B cell (primary cell): Measurements from ENCODE around the gene HMOX2. TPM values are rescaled to one million over a fixed set of nuclear protein-coding genes. Genes with fewer than 3 reads are reported as not detected.

Source experiments
- ATAC-seq: fragments of 200-7000 bp; cut with Tn5 transposase; one replicate; pipeline ENCODE4 v1.10.0; 2021; ENCODE audit warnings: low read depth, mild to moderate bottlenecking, moderate number of reproducible peaks, moderate library complexity
- CTCF ChIA-PET: fragments of 350-600 bp; sonication (Branson Sonifier 250); formaldehyde crosslinking; loops from one replicate; lab custom pipeline; 2021; ENCODE audit warnings: antibody characterized with exemption, inconsistent platforms; lab: Charles Lee
- POLR2A ChIA-PET: fragments of 350-600 bp; sonication (Branson Sonifier 250); formaldehyde crosslinking; loops from one replicate; lab custom pipeline; 2021; ENCODE audit warnings: antibody characterized with exemption; lab: Charles Lee
- DNase-seq: peaks from one replicate; pipeline ENCODE4 v3.0.0; 2013
- H2AFZ ChIP-seq: 2 replicates; pipeline ENCODE4 v1.6.1; 2012; ENCODE audit warnings: mild to moderate bottlenecking, low read depth, low read length; ENCODE audit not compliant: insufficient read depth, poor library complexity, severe bottlenecking
- H3K27ac ChIP-seq, 2 donors: 1 replicate in 1 of 2; 2 replicates in 1 of 2; pipeline ENCODE4 v1.5.1; 2012 to 2013; ENCODE audit warnings: low read length in 2 of 2, mild to moderate bottlenecking in 2 of 2, moderate library complexity in 1 of 2
- H3K27me3 ChIP-seq, 4 experiments: fragments of 200-600 bp in 1 of 4; sonication (generic) in 1 of 4; replicated peaks in 1 of 4; 1 replicate in 2 of 4; 2 replicates in 2 of 4; pipeline versions ENCODE4 v1.6.1 to v1.7.0; 2013 to 2016; ENCODE audit warnings: low read length in 3 of 4, mild to moderate bottlenecking in 2 of 4, mixed read lengths in 1 of 4, moderate library complexity in 1 of 4; ENCODE audit not compliant: insufficient read depth in 4 of 4, control insufficient read depth in 3 of 4; ENCODE audit errors: control extremely low read depth in 1 of 4
- H3K36me3 ChIP-seq, 2 experiments: replicated peaks in 1 of 2; 1 replicate in 1 of 2; 2 replicates in 1 of 2; pipeline versions ENCODE4 v1.6.1 to v1.7.1; 2013; ENCODE audit warnings: low read length in 1 of 2; ENCODE audit not compliant: insufficient read depth in 2 of 2, control insufficient read depth in 1 of 2; ENCODE audit errors: control extremely low read depth in 1 of 2, extremely low read depth in 1 of 2
- H3K4me1 ChIP-seq, 2 donors: fragments of 200-600 bp in 1 of 2; sonication (generic) in 1 of 2; 1 replicate in 1 of 2; 2 replicates in 1 of 2; pipeline versions ENCODE4 v1.5.1 to v1.6.1; 2013 to 2017; ENCODE audit warnings: low read length in 2 of 2; ENCODE audit not compliant: control insufficient read depth in 2 of 2, insufficient read depth in 2 of 2
- H3K4me2 ChIP-seq: replicated peaks from 2 replicates; pipeline ENCODE3; 2012; ENCODE audit warnings: mild to moderate bottlenecking, low read depth, low read length; ENCODE audit not compliant: poor library complexity, severe bottlenecking
- H3K4me3 ChIP-seq, 5 experiments: fragments of 200-600 bp in 1 of 5; sonication (generic) in 1 of 5; 1 replicate in 3 of 5; 2 replicates in 2 of 5; pipeline versions ENCODE4 v1.5.1 to v1.7.0; 2011 to 2016; ENCODE audit warnings: low read length in 4 of 5, mild to moderate bottlenecking in 4 of 5, low read depth in 2 of 5, control low read depth in 1 of 5, moderate library complexity in 1 of 5; ENCODE audit not compliant: insufficient read depth in 1 of 5; ENCODE audit errors: control extremely low read depth in 1 of 5, extremely low read depth in 1 of 5
- H3K79me2 ChIP-seq: fragments of 200-600 bp; sonication (generic); one replicate; pipeline ENCODE4 v1.6.0; 2016; ENCODE audit warnings: low read length; ENCODE audit not compliant: control insufficient read depth, insufficient read depth
- H3K9ac ChIP-seq: fragments of 200-600 bp; sonication (generic); 2 replicates; pipeline ENCODE4 v1.6.1; 2017; ENCODE audit warnings: mild to moderate bottlenecking, low read length, moderate library complexity
- H3K9me3 ChIP-seq, 3 donors: one replicate each; pipeline versions ENCODE4 v1.6.1 to v1.7.1; 2013; ENCODE audit warnings: low read length in 2 of 3; ENCODE audit not compliant: control insufficient read depth in 2 of 3, insufficient read depth in 1 of 3; ENCODE audit errors: control extremely low read depth in 1 of 3
- H4K20me1 ChIP-seq: 2 replicates; pipeline ENCODE4 v1.6.0; 2012; ENCODE audit warnings: mild to moderate bottlenecking, low read length; ENCODE audit not compliant: insufficient read depth, control insufficient read depth, poor library complexity, severe bottlenecking
- H3K27ac Mint-ChIP-seq: one replicate; pipeline ENCODE4 v1.8.0; 2021; ENCODE audit warnings: mixed read lengths
- H3K27me3 Mint-ChIP-seq: one replicate; pipeline ENCODE4 v1.8.0; 2021; ENCODE audit warnings: mixed read lengths
- H3K4me1 Mint-ChIP-seq: one replicate; pipeline ENCODE4 v1.8.0; 2021; ENCODE audit warnings: mixed read lengths
- H3K4me3 Mint-ChIP-seq: one replicate; pipeline ENCODE4 v1.8.0; 2021; ENCODE audit warnings: mixed read lengths
- H3K9me3 Mint-ChIP-seq: one replicate; pipeline ENCODE4 v1.8.0; 2022; ENCODE audit warnings: mixed read lengths; ENCODE audit not compliant: insufficient read depth
- EZH2 ChIP-seq: IDR thresholded peaks from 2 replicates; pipeline ENCODE4 v1.6.1; 2012; ENCODE audit warnings: borderline replicate concordance, low read depth, mild to moderate bottlenecking, moderate library complexity, low read length; ENCODE audit not compliant: insufficient read depth, poor library complexity, severe bottlenecking
- WGBS: methylation state at CpG from one replicate; pipeline ENCODE4 v1.1.5; 2013; ENCODE audit warnings: missing lambda C conversion rate; ENCODE audit not compliant: insufficient coverage; 5-methylcytosine and 5-hydroxymethylcytosine counted together
- intact Hi-C: fragments of 100-400 bp; cut with micrococcal nuclease; formaldehyde crosslinking; loops from one replicate; pipeline ENCODE4 v1.10.0; 2022
- polyA plus RNA-seq: library from polyadenylated mRNA; depleted of rRNA; stranded (reverse); fragments of >200 nt; gene quantifications from 2 replicates; pipeline ENCODE4 v1.2.3, GENCODE V29; 2012
- total RNA-seq, 2 donors: library from RNA; stranded (reverse); fragments of 120-200 nt in 1 of 2; gene quantifications; 1 replicate in 1 of 2; 2 replicates in 1 of 2; pipeline versions ENCODE4 v1.2.3 to v1.2.4, GENCODE V29; 2013 to 2022
- TF ChIP-seq, protein P1 (sequence below): fragments of 200-600 bp; IDR thresholded peaks from one replicate; pipeline ENCODE4 v1.8.0; 2022; ENCODE audit warnings: antibody characterized with exemption, mild to moderate bottlenecking

The HMOX2 gene
- total and polyA plus RNA-seq, 2 donors (not counting 1 experiment from before 2014, with no cell fraction given): 36.5 to 39.0 TPM

DNA sequence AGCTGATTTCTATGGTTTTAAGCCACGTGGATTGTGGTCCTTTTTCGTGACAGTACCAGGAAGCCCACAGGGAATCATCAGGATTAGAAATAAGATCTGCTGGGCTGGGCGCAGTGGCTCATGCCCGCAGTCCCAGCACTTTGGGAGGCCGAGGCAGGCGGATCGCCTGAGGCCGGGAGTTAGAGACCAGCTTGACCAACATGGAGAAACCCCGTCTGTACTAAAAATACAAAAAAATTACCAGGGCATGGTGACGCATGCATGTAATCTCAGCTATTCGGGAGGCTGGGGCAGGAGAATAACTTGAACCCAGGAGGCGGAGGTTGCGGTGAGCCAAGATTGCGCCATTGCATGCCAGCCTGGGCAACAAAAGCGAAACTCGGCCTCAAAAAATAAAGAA, 8.3 kb upstream of the HMOX2 start:
- no peak overlapping the region for H3K4me3 Mint-ChIP-seq
- H3K9ac ChIP-seq: no peak overlapping the region
- WGBS: 97% methylated on average over 14 of the region's 16 CpGs
- DNase-seq (no peak), ATAC-seq (no peak)
- no peak overlapping the region for H3K4me3 ChIP-seq
- H3K9me3 ChIP-seq: no peaks in the 10 kb centered on the region
- no peaks in the 10 kb centered on the region for H3K79me2 ChIP-seq
- H3K9me3 Mint-ChIP-seq: no peaks in the 10 kb centered on the region
- no peaks in the 10 kb centered on the region for H3K4me1 ChIP-seq
- peaks cover 0 to 20% of the 10 kb centered on the region in 2 experiments for H3K36me3 ChIP-seq
- peaks cover 3% of the 10 kb centered on the region for H3K4me1 Mint-ChIP-seq
- no peaks in the 10 kb centered on the region for H3K27me3 ChIP-seq
- H3K27ac ChIP-seq: no peak overlapping the region
- TF ChIP-seq EZH2: no peak
- TF ChIP-seq, protein P1, sequence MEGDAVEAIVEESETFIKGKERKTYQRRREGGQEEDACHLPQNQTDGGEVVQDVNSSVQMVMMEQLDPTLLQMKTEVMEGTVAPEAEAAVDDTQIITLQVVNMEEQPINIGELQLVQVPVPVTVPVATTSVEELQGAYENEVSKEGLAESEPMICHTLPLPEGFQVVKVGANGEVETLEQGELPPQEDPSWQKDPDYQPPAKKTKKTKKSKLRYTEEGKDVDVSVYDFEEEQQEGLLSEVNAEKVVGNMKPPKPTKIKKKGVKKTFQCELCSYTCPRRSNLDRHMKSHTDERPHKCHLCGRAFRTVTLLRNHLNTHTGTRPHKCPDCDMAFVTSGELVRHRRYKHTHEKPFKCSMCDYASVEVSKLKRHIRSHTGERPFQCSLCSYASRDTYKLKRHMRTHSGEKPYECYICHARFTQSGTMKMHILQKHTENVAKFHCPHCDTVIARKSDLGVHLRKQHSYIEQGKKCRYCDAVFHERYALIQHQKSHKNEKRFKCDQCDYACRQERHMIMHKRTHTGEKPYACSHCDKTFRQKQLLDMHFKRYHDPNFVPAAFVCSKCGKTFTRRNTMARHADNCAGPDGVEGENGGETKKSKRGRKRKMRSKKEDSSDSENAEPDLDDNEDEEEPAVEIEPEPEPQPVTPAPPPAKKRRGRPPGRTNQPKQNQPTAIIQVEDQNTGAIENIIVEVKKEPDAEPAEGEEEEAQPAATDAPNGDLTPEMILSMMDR: no peak
- H3K4me2 ChIP-seq: no peak overlapping the region
- H3K27ac Mint-ChIP-seq: no peak overlapping the region
- H3K27me3 Mint-ChIP-seq: no peaks in the 10 kb centered on the region
- no peak overlapping the region for H2AFZ ChIP-seq
- intact Hi-C loops: no loop called here
- POLR2A ChIA-PET: interaction anchor here (0.6 to 0.7 kb wide), 2 partner anchors 63 to 182 kb away, joined by 5 to 6 read pairs; no protein-coding TSS in a partner anchor
- no peaks in the 10 kb centered on the region for H4K20me1 ChIP-seq
- CTCF ChIA-PET: interaction anchor here (0.9 kb wide), 1 partner anchor 38 kb away, joined by 3 read pairs; no protein-coding TSS in a partner anchor

DNA sequence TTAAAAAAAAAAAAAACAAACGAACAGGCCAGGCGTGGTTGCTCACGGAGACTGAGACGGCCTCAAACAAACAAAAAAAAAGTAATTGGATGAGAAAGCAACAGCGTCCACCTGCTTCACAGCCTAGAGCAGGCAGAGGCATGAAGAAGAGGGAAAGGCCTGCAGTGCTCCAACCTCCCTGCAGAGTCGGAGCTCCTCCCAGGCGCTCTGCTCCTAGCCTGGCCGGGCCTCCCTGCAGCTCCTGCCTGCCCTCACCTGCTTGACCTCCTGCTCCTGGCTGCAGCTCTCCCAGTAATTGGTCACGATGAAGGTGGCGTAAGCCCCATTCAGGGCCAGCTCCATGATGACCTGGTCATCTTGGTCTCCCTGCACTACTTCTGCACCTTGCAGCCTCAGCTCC, 7.2 kb upstream of the HMOX2 start:
- ChIA-PET POLR2A (interaction anchor here (0.7 kb wide), 1 partner anchor 84 kb away, joined by 3 read pairs; no protein-coding TSS in a partner anchor), CTCF (interaction anchor here (0.5 kb wide), 1 partner anchor 11 kb away, joined by 3 read pairs; no protein-coding TSS in a partner anchor)
- no peak overlapping the region for H3K27ac Mint-ChIP-seq

More for the DNA sequence above, 7.2 kb upstream of the HMOX2 start:
- Histone ChIP-seq H3K36me3 (peaks cover 0 to 10% of the 10 kb centered on the region in 2 experiments), H3K4me3 (no peak overlapping the region), H3K4me1 (peaks cover 0 to 2% of the 10 kb centered on the region in 2 donors), H3K79me2 (no peaks in the 10 kb centered on the region), H2AFZ (no peak overlapping the region), H3K9ac (no peak overlapping the region), H3K9me3 (peaks cover 0 to 3% (median 0%) of the 10 kb centered on the region in 3 donors), H3K27ac (no peak overlapping the region), H3K4me2 (no peak overlapping the region), H4K20me1 (no peaks in the 10 kb centered on the region), H3K27me3 (no peaks in the 10 kb centered on the region)
- DNase-seq (no peak), ATAC-seq (no peak)
- no peak overlapping the region for H3K4me3 Mint-ChIP-seq
- H3K9me3 Mint-ChIP-seq: no peaks in the 10 kb centered on the region
- 93% methylated on average over 5 of the region's 10 CpGs for WGBS
- intact Hi-C loops: no loop called here
- no peaks in the 10 kb centered on the region for H3K27me3 Mint-ChIP-seq
- TF ChIP-seq, protein P1: no peak
- no peak for TF ChIP-seq EZH2
- peaks cover 7% of the 10 kb centered on the region for H3K4me1 Mint-ChIP-seq
